ENCODE results near the gene GPC3.

DNA sequence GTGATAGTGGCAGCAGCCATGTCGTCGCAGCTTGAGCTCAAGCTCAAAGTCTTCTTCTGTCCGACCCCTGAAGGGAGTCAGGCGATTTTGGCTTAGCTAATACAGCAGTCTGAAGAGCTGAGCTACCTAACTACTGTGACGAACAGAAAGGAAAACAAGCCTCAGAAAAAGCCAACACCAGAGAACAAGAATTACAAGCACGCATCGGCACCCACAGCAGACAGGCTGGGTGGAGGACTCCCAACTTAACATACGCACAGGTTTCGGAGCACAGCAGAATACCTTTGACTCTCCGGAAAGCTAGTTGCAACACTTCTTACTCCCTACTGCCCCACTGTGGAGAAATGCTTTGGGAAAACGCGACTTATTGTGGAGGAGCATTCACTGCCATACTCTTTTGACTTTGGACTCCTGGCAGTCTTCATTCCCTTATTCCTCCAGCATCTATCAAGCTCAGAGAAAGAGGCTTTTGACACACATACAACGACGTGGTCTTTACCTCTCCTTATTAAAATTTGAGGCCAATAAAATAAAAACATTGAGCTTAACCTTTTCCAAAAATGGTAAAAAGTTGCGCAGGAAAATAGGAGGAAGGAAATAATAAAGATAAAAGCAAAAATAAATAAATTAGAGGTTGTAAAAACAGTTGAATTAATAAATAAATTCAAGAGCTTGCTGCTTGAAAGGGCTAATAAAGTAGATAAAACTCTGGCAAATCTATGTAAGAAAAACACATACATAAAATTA lies 41.3 kb upstream of the GPC3 start:
- TF ChIP-seq, protein P1, sequence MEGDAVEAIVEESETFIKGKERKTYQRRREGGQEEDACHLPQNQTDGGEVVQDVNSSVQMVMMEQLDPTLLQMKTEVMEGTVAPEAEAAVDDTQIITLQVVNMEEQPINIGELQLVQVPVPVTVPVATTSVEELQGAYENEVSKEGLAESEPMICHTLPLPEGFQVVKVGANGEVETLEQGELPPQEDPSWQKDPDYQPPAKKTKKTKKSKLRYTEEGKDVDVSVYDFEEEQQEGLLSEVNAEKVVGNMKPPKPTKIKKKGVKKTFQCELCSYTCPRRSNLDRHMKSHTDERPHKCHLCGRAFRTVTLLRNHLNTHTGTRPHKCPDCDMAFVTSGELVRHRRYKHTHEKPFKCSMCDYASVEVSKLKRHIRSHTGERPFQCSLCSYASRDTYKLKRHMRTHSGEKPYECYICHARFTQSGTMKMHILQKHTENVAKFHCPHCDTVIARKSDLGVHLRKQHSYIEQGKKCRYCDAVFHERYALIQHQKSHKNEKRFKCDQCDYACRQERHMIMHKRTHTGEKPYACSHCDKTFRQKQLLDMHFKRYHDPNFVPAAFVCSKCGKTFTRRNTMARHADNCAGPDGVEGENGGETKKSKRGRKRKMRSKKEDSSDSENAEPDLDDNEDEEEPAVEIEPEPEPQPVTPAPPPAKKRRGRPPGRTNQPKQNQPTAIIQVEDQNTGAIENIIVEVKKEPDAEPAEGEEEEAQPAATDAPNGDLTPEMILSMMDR (IDR thresholded peaks at IDR 0.05): peak in 4 of 7 experiments; percentile 14 to 38 (median 25)
- TF ChIP-seq POLR2A (IDR thresholded peaks at IDR 0.05) (no peak), POLR2AphosphoS5 (IDR thresholded peaks at IDR 0.05) (no peak), EP300 (IDR thresholded peaks at IDR 0.05) (no peak)

All from stomach (tissue), 4 donors.